Measurements from ENCODE around the gene TMEM11. TPM values are rescaled to one million over a fixed set of nuclear protein-coding genes. Genes with fewer than 3 reads are reported as not detected.
A peak's percentile ranks its signal among the peaks of the same experiment; 100 is the strongest.

The TMEM11 gene
- total RNA-seq, 4 donors from 2014 or later: 70.6 to 131 (median 90.9) TPM

- Histone ChIP-seq H3K27me3 (no peaks in the 10 kb centered on the region), H3K4me1 (peaks cover 86 to 97% of the 10 kb centered on the region in 2 donors), H3K36me3 (no peaks in the 10 kb centered on the region), H3K27ac (peak overlapping the region; percentile 89 to 95 (median 92)), H3K4me3 (no peak overlapping the region), H3K9me3 (no peaks in the 10 kb centered on the region)
- DNase-seq (peak in 1 of 2 donors; percentile 49), ATAC-seq (no peak)
- no peak for TF ChIP-seq CTCF (IDR thresholded peaks at IDR 0.05 in 4 of 5, conservative IDR thresholded peaks at IDR 0.05 in 1 of 5)
- TF ChIP-seq POLR2A (IDR thresholded peaks at IDR 0.05): no peak
- intact Hi-C loops (cut with DNase I; ENCODE audit: low total_unique reads): no loop called here
- in situ Hi-C loops (cut with MboI; ENCODE audit: low sequenced_read_pairs in 4 of 4): loop anchor here in 1 of 4 donors (25.0 kb wide), 1 partner anchor 110 kb away; the partner anchor contains the start of gene DHRS7B
Observed at GRCh38 chr17:21247552-21248258, 33.7 kb upstream of the TMEM11 start.

- ATAC-seq (no peak), DNase-seq (no peak)
- peak overlapping the region; percentile 89 to 95 (median 92) for H3K27ac ChIP-seq
- in situ Hi-C loops (cut with MboI; ENCODE audit: low sequenced_read_pairs in 4 of 4) (loop anchor here in 1 of 4 donors (25.0 kb wide), 1 partner anchor 109 kb away; the partner anchor contains the start of gene DHRS7B), intact Hi-C loops (cut with DNase I; ENCODE audit: low total_unique reads) (no loop called here)
- H3K27me3 ChIP-seq: no peaks in the 10 kb centered on the region
- H3K36me3 ChIP-seq: no peaks in the 10 kb centered on the region
- TF ChIP-seq POLR2A (IDR thresholded peaks at IDR 0.05) (no peak), CTCF (IDR thresholded peaks at IDR 0.05 in 4 of 5, conservative IDR thresholded peaks at IDR 0.05 in 1 of 5) (no peak)
- H3K9me3 ChIP-seq: no peaks in the 10 kb centered on the region
- H3K4me1 ChIP-seq: peaks cover 88 to 98% of the 10 kb centered on the region in 2 donors
- H3K4me3 ChIP-seq: no peak overlapping the region
Observed at GRCh38 chr17:21246698-21247097, 32.7 kb upstream of the TMEM11 start.

GRCh38 chr17:21245639-21246084, 31.7 kb upstream of the TMEM11 start:
- peak overlapping the region; percentile 89 to 95 (median 92) for H3K27ac ChIP-seq
- H3K9me3 ChIP-seq: no peaks in the 10 kb centered on the region
- TF ChIP-seq CTCF (IDR thresholded peaks at IDR 0.05 in 4 of 5, conservative IDR thresholded peaks at IDR 0.05 in 1 of 5): no peak
- peak in 1 of 2 donors; percentile 16 for TF ChIP-seq POLR2A (IDR thresholded peaks at IDR 0.05)
- ATAC-seq (peak; percentile 63 to 68), DNase-seq (peak; percentile 81 to 96)
- H3K27me3 ChIP-seq: no peaks in the 10 kb centered on the region
- intact Hi-C loops (cut with DNase I; ENCODE audit: low total_unique reads): loop anchor here (2.0 kb wide), 1 partner anchor 79 kb away; no protein-coding TSS in a partner anchor
- in situ Hi-C loops (cut with MboI; ENCODE audit: low sequenced_read_pairs in 4 of 4): loop anchor here in 1 of 4 donors (25.0 kb wide), 1 partner anchor 108 kb away; the partner anchor contains the start of gene DHRS7B
- H3K4me1 ChIP-seq: peaks cover 81 to 96% of the 10 kb centered on the region in 2 donors
- no peaks in the 10 kb centered on the region for H3K36me3 ChIP-seq
- H3K4me3 ChIP-seq: no peak overlapping the region

- H3K36me3 ChIP-seq: no peaks in the 10 kb centered on the region
- peak overlapping the region; percentile 89 to 95 (median 92) for H3K27ac ChIP-seq
- no peak overlapping the region for H3K4me3 ChIP-seq
- TF ChIP-seq CTCF (IDR thresholded peaks at IDR 0.05 in 4 of 5, conservative IDR thresholded peaks at IDR 0.05 in 1 of 5) (peak in 1 of 5 experiments; percentile 0), POLR2A (IDR thresholded peaks at IDR 0.05) (no peak)
- intact Hi-C loops (cut with DNase I; ENCODE audit: low total_unique reads): loop anchor here (2.0 kb wide), 3 partner anchors 29 to 77 kb away; partner anchors contain the start of gene TMEM11
- H3K9me3 ChIP-seq: no peaks in the 10 kb centered on the region
- no peaks in the 10 kb centered on the region for H3K27me3 ChIP-seq
- DNase-seq: peak in 1 of 2 donors; percentile 37
- H3K4me1 ChIP-seq: peaks cover 64 to 83% of the 10 kb centered on the region in 2 donors
- ATAC-seq: no peak
- in situ Hi-C loops (cut with MboI; ENCODE audit: low sequenced_read_pairs in 4 of 4): loop anchor here in 1 of 4 donors (25.0 kb wide), 1 partner anchor 106 kb away; the partner anchor contains the start of gene DHRS7B
Observed at GRCh38 chr17:21243516-21244303, 29.7 kb upstream of the TMEM11 start.
